COLO668 (cell line): ENCODE measurements around the gene TNS3.

Experiments used
- DNase-seq: peaks from one replicate; lab custom pipeline; 2025; ENCODE audit not compliant: unreplicated experiment; lab: John Stamatoyannopoulos, UW

Gene TNS3

DNA sequence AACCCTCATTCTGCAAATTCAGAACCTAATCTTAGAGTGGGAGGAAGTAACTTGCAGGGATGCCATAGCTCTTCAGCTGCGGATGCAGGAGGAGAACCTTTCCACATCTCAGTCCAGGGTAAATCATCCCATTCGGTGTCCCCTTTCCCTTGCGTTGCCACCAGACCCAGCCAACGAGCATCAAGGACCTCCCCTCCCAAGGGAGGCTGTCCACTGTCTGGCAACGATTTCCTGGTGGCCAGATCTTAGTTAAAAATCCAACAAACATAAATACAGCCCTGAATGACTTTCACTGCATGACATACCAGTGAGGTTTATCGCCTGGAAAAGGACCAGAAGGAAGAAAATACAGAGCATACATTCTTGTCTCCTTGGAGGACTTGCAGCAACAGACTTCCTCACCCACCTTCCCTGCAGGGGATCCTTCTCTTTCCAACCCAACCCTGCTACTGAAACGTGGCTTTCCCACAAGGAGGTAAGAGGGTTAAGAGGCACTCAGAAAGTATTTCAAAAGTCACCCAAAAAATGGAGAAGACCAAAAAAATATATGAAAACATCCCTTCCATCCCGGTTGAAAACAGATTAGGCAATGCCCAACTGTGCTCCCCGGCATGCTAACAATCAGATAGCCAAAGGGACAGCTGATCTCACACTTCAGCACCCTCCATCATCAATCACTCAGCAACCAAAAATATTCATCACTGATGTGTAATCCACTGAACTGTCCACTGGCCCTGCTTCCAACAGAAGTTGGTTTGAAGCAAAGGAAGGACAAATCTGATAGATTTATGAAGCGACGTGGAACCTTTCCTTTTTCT is 206.6 kb downstream of the TNS3 start:
- no peak for DNase-seq

DNA sequence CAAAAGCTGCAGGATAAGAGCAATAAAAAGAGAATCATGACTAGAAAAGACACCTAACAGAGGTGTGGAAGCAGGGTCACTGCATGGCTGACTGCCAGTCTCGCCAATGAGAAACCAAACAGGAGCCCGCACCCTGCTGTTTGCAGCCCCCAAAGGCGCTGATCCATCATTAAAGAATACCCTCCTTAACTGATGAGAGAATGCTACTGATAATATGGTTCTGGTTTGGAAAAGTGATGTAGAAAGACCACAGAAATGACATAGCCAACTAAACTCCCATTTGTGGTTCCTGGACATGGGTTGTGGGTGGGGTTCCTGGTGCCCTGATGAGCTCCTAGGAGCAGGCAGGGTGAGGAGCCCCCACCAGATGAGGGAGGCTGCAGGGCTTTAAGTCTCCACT is 207.4 kb downstream of the TNS3 start:
- no peak for DNase-seq

- peak; percentile 73 for DNase-seq
Measured at GRCh38 chr7:47373871-47374451, 207.9 kb downstream of the TNS3 start.

DNA sequence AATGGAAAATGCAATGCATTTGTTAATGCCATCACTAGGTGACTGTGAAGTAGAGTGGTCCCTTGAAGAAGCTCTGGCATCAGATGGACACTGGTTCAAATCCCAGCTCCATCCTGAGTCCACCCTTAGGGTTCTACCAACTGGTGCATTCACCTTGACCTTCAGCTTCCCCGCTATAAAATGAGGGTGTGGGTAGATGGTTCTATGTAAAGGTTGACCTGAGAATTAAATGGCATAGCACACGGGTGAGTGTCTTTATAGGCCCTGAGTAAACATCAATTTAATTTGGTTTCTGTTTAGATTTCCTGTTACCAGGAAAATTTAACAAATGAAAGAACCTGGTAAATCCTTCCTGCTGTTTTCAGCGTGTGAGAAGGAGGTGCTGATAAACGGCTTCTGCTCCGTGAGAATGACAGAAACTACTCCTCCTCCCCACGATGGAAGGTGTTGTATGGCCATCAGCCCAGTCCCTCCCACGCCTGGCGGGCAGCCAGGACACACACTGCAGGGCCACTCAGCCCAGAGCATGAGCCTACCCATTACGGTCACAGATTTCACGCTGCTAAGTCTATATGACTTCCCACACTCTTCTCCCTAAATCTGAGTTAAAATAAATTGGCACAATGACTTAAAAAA is 210.1 kb downstream of the TNS3 start:
- DNase-seq: peak; percentile 95

DNA sequence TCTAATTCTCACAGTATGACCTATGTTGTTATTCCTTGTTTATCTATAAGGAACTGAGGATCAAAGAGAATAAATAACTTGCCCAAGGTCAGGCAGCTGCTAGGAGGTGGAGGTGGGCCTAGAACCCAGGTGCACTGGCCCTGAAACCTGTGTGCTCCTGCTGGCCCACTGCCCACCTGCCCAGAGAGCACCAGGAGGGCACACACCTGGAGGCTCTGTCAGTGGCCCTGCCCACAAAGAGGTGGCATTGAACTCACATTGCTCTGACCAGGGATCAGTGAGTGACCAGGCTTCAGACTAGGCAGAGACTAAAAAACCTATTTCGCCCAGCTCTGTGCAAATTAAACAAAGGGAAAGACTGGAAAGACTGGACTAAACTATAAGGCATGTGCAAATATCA is 210.6 kb downstream of the TNS3 start:
- DNase-seq: peak; percentile 34

GRCh38 chr7:47370461-47371042 is 211.4 kb downstream of the TNS3 start:
- no peak for DNase-seq

DNA sequence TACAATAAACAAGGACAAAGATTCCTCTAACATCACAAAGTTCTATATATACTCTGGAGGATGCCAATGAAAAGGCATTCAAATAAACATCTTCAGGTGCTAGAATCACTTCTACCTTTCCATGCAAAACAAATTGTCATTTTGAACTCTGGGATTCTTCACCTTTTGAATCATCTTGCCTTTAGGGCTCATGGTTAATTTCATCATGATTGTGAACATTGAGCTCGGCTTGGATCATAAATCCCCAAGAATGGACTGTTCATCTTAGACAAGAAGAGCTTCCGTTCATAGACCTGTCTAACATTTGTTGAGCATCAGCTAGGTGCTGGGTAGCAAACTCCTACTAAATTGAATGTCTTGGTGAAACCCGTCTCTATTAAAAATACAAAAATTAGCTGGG is 212.2 kb downstream of the TNS3 start:
- DNase-seq: no peak

DNA sequence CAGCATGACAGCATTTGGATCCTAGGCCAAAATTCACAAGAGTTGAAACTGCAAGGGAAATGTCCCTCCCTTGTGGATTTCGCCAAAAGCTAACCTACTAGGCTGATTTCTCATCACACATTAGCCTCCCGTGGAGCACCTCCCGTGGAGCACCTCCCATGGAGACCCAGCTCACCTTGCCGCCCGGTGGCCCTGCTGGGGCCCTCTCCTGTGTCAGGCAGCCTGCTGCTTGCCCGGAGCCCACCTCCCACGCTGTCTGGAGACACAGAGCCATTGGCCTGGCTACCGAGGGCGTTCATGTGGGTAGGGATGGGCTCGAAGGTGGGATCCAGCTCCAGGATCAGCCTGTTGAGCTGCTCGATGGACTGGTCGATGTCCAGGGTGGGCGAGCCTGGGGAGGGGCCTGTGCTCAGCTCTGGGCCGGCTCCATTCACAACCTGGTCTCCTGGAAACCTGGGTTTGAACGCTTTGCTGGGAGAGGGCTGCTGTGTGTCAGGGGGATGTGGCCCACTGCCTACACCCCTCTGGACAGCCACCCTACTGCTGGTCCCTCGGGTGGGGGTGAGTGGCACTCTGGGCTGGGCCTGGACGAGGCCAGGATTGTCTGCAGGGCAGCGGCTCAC is 213.6 kb downstream of the TNS3 start:
- DNase-seq: no peak

GRCh38 chr7:47367369-47367768 is 214.5 kb downstream of the TNS3 start:
- no peak for DNase-seq

DNA sequence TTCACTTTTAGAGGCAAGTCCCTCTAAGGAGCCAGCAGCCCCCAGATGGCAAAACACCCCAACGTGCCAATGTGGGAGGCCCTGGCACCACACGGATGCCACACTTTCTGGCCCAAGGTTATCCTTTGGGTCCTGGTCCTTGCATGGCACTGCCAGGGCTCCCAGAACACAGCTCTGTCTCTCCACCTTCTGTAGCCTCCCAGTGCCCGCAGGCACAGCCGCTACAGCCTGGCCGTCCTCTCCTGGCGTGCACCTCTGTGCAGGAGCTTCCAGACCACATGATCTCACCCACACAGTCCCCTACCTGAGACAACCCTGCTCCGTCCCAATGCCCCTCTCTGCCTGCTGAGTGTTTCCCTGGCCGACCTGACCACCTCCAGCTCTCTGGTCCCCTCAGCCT is 215.0 kb downstream of the TNS3 start:
- no peak for DNase-seq

GRCh38 chr7:47366211-47366610 is 215.7 kb downstream of the TNS3 start:
- DNase-seq: peak; percentile 22

DNA sequence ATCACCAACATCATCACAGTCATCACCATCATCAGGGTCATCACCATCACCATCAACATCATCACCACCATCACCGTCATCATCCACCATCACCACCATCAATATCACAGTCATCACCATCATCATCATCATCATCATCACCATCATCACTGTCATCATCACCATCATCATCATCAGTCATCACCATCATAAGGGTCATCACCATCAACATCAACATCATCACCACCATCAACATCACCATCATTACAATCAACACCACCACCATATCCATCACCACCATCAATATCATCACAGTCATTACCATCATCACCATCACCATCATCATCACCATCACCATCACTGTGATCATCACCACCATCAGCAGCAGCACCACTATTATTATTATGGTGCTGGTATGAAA is 218.9 kb downstream of the TNS3 start:
- DNase-seq: no peak

DNA sequence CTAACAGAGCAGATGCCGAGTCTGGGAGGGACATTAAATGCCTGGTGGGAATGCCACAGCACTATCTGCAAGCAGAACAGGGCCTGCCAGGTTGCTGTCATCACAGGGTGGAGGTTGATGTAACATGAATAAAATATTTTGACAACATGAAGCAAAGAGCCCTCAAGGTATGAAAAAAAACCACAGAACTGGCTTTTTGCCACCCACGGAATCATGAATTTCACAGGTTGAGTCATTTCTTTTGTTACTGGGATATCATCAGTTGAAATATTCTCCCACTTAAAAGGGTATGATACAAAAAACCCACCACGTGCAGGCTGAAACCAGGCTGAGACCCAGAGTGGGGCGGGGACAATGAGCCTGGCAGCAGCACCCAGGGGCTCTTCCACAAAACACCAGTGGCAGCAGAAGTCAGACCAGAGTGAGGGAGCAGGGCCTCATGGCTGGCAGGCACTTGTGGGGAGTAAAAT is 220.1 kb downstream of the TNS3 start:
- no peak for DNase-seq

GRCh38 chr7:47361236-47361635 is 220.7 kb downstream of the TNS3 start:
- DNase-seq: no peak

- no peak for DNase-seq
Measured at GRCh38 chr7:47360301-47360900, 221.5 kb downstream of the TNS3 start.

- DNase-seq: peak; percentile 20
Measured at GRCh38 chr7:47358944-47359588, 222.8 kb downstream of the TNS3 start.

DNA sequence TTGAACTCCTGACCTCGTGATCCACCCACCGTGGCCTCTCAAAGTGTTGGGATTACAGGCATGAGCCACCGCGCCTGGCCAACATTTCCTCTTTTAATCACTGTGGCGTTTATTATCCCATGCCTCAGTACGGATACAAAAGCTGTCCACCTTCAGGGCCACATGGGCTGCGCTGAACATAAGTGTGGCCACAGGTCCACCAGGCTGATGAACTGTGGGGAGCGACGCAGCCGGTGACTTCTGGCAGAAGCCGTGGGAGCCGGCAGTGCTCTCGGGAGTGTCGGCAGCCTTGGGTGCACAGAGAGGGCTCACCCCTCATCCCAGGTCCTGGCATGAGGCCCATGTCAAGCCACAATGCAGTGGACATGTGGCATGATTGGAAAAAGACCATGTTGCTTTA is 223.6 kb downstream of the TNS3 start:
- DNase-seq: no peak

GRCh38 chr7:47357863-47358262 is 224.0 kb downstream of the TNS3 start:
- no peak for DNase-seq

DNA sequence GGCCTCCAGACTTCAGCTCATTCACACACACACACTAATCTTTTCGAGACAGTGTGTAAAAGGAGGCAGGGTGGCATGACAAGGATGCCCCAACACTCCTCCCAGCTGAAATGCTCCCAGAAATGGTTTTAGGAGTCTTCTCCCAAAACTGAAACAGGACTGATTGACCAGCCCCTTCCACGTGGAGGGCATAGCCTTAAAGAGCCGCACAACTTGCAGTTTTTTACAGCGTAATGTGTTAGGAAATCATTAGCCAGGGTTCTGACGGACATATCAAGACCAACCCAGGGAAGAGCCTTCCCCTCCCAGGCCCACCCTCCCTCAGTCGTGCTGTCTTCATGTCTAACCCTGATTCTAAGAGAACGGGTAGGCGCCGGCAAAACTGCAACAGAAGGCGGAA is 224.6 kb downstream of the TNS3 start:
- DNase-seq: no peak

GRCh38 chr7:47356261-47356660 is 225.7 kb downstream of the TNS3 start:
- no peak for DNase-seq
